K562 (cell line): ENCODE data around the gene NFATC3. TPM values are rescaled to one million over a fixed set of nuclear protein-coding genes. Genes with fewer than 3 reads are reported as not detected.
A peak's percentile ranks its signal among the peaks of the same experiment; 100 is the strongest.

Experiments
- AFF4 ChIP-seq: sonication (generic); formaldehyde crosslinking; IDR thresholded peaks from 2 replicates; pipeline ENCODE4 v1.8.0; 2023; ENCODE audit warnings: mild to moderate bottlenecking, missing genetic modification reagents
- ASH1L ChIP-seq: fragments of 450-650 bp; IDR thresholded peaks from 2 replicates; pipeline ENCODE4 v1.6.1; 2018; ENCODE audit warnings: borderline replicate concordance, mild to moderate bottlenecking, low read depth; ENCODE audit not compliant: partially characterized antibody
- CBX5 ChIP-seq: IDR thresholded peaks from 2 replicates; pipeline ENCODE4 v1.6.1; 2014; ENCODE audit warnings: low read depth, borderline replicate concordance
- CREBBP ChIP-seq: IDR thresholded peaks from one replicate; pipeline ENCODE4 v1.6.1; 2012; ENCODE audit warnings: low read depth, mild to moderate bottlenecking, control low read depth, inconsistent platforms, low read length
- E2F6 ChIP-seq, 2 experiments: IDR thresholded peaks; 2 replicates each; pipeline ENCODE4 v1.6.1; 2011; ENCODE audit warnings: borderline replicate concordance in 1 of 2, control low read depth in 1 of 2, low read depth in 1 of 2, low read length in 1 of 2, mild to moderate bottlenecking in 1 of 2, mixed read lengths in 1 of 2, moderate library complexity in 1 of 2; ENCODE audit not compliant: insufficient read depth in 1 of 2, insufficient read length in 1 of 2, poor library complexity in 1 of 2, severe bottlenecking in 1 of 2; ENCODE audit errors: extremely low read depth in 1 of 2
- FIP1L1 ChIP-seq: fragments of 200-400 bp; formaldehyde crosslinking; IDR thresholded peaks from 2 replicates; pipeline ENCODE4 v1.6.1; 2018; ENCODE audit warnings: mild to moderate bottlenecking, low read depth, low read length; ENCODE audit not compliant: poor library complexity, severe bottlenecking
- FOSL1 ChIP-seq: fragments of 200-800 bp; sonication (Bioruptor generic); conservative IDR thresholded peaks from 2 replicates; pipeline ENCODE4 v1.6.1; 2016; ENCODE audit warnings: missing genetic modification characterization, missing compliant biosample characterization
- KDM2B ChIP-seq: fragments of 250-450 bp; sonication (Bioruptor Pico); IDR thresholded peaks from 2 replicates; pipeline ENCODE4 v1.8.0; 2021; ENCODE audit warnings: mild to moderate bottlenecking, moderate library complexity
- KDM4B ChIP-seq, 2 experiments: fragments of 450-650 bp in 1 of 2; sonication (generic) in 1 of 2; IDR thresholded peaks; 2 replicates each; pipeline ENCODE4 v1.6.1; 2016 to 2017; ENCODE audit warnings: borderline replicate concordance in 2 of 2, antibody characterized with exemption in 1 of 2, low read depth in 1 of 2, mild to moderate bottlenecking in 1 of 2
- KLF16 ChIP-seq: IDR thresholded peaks from 2 replicates; pipeline ENCODE4 v1.6.1; 2016; ENCODE audit warnings: antibody characterized with exemption
- NCOA6 ChIP-seq: fragments of 450-650 bp; IDR thresholded peaks from 2 replicates; pipeline ENCODE4 v1.6.1; 2017; ENCODE audit warnings: mild to moderate bottlenecking
- NFATC3 ChIP-seq: fragments of 450-650 bp; IDR thresholded peaks from 2 replicates; pipeline ENCODE4 v1.6.1; 2017; ENCODE audit warnings: mild to moderate bottlenecking
- NFIX ChIP-seq: fragments of 250-450 bp; sonication (Bioruptor Pico); IDR thresholded peaks from 2 replicates; pipeline ENCODE4 v1.4.0; 2020; ENCODE audit warnings: low read depth, mild to moderate bottlenecking, moderate library complexity
- PTRF ChIP-seq: fragments of 450-650 bp; IDR thresholded peaks from 2 replicates; pipeline ENCODE4 v1.6.1; 2016; ENCODE audit warnings: mild to moderate bottlenecking, missing genetic modification characterization, missing compliant biosample characterization
- YY1 ChIP-seq, 3 experiments: IDR thresholded peaks; 2 replicates each; pipeline ENCODE4 v1.6.1; 2011; ENCODE audit warnings: low read length in 2 of 3, mild to moderate bottlenecking in 2 of 3, moderate library complexity in 2 of 3, borderline replicate concordance in 1 of 3, control low read depth in 1 of 3, low read depth in 1 of 3; ENCODE audit not compliant: insufficient read depth in 3 of 3, insufficient replicate concordance in 2 of 3, control insufficient read depth in 1 of 3, insufficient read length in 1 of 3; ENCODE audit errors: extremely low read depth in 1 of 3
- ZNF436 ChIP-seq: fragments of 250-450, 450-650 bp; sonication (Bioruptor Pico); formaldehyde crosslinking; IDR thresholded peaks from 2 replicates; pipeline ENCODE4 v1.7.0; 2020; ENCODE audit warnings: mild to moderate bottlenecking
- polyA plus RNA-seq, 8 experiments: library from polyadenylated mRNA; depleted of rRNA in 4 of 8; stranded (reverse) in 5 of 8; unstranded in 3 of 8; fragments of >200 nt; fragmentation: Nextera tagmentation in 2 of 8; fragmentation: Illumina TruSeq in 1 of 8; extraction: Ambion mirVana in 2 of 8; extraction: Trizol in 1 of 8; gene quantifications; 2 replicates each; pipeline versions ENCODE4 v1.2.1 to v1.2.3, GENCODE V29; 2011 to 2014; ENCODE audit warnings: inconsistent platforms in 1 of 8, missing spikeins in 1 of 8
- total RNA-seq, 7 experiments: library from RNA; depleted of rRNA in 6 of 7; stranded (reverse); fragments of >200 nt in 6 of 7; fragmentation: Illumina TruSeq in 2 of 7; extraction: Trizol in 2 of 7; gene quantifications; 2 replicates each; pipeline versions ENCODE4 v1.2.1 to v1.2.3, GENCODE V29; 2011 to 2021; ENCODE audit warnings: low replicate concordance in 1 of 7
- TF ChIP-seq, protein P1 (sequence below): fragments of 250-450 bp; sonication (Bioruptor Pico); IDR thresholded peaks from 2 replicates; pipeline ENCODE4 v1.5.0; 2020; ENCODE audit warnings: mild to moderate bottlenecking, borderline replicate concordance

NFATC3 gene
- total and polyA plus RNA-seq, 9 of the 15 experiments (the other 6 are each of a cell fraction or from before 2014, with no cell fraction given), result 15.7 to 98.4 (median 59.4) TPM

DNA sequence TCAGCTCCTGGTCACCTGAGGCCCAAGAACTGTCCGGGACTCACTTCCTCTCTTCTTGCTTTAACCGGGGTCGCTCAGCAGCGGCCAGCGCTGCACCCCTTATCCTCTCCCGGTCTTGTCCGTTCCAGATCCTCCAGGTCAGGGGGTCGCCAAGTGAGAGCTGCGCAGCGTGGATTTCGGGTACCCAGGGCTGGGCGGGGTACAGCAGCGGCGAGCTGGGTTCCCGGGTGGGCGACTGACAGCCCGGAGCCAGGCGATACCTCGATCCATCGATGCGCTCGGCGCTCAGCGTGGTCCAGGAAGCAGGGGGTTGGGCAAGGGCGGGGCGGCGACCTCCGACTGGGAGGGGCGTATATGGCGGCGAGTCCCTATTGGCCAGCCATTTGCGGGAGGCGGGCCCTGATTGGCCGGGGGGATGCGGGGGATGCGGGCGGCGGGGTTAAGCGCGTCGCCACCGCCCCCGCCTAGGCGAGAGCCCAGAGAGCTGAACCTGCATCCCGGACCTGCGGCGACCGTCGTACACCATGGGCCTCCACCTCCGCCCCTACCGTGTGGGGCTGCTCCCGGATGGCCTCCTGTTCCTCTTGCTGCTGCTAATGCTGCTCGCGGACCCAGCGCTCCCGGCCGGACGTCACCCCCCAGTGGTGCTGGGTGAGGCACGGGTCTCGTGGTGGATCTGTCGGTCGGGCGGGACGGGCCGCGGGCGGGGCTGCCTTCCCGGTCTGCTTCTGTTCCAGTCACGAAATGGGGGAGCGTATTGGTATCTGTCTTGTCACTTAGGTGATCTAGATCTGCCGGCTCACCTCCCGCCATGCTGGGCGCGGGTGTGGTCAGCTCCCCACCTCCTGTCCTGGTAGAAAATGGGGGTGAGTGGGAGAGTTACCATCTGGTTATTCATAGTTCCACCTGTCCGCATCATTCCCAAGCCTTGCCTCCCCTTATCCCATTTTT is 160.0 kb downstream of the NFATC3 start, which contains the start of gene PLA2G15 (continued):
- no peak for TF ChIP-seq AFF4 (CRISPR knock-in tag)
- TF ChIP-seq ASH1L, result peak; percentile 81
- peak in 1 of 2 experiments; percentile 35 for TF ChIP-seq E2F6 (IDR thresholded peaks at IDR 0.05; ENCODE audit: borderline replicate concordance in 1 of 2, extremely low read depth in 1 of 2, insufficient read depth in 1 of 2, insufficient read length in 1 of 2, low read depth in 1 of 2, low read length in 1 of 2, poor library complexity in 1 of 2, severe bottlenecking in 1 of 2)
- peak; percentile 85 for TF ChIP-seq KLF16
- no peak for TF ChIP-seq CBX5
- TF ChIP-seq CREBBP, result no peak
- TF ChIP-seq NFIX, result no peak
- peak in 1 of 2 experiments; percentile 56; a peak in 1 of 4 replicates for TF ChIP-seq KDM4B (IDR thresholded peaks at IDR 0.05; ENCODE audit: borderline replicate concordance in 2 of 2, low read depth in 1 of 2)
- TF ChIP-seq FIP1L1, result peak; percentile 39
- no peak for TF ChIP-seq NFATC3
- peak; percentile 37; the same call in 1 of the 2 replicates for TF ChIP-seq NCOA6
- peak in 2 of 3 experiments; percentile 40 to 44 for TF ChIP-seq YY1 (IDR thresholded peaks at IDR 0.05; ENCODE audit: borderline replicate concordance in 1 of 3, control insufficient read depth in 1 of 3, extremely low read depth in 1 of 3, insufficient read depth in 3 of 3, insufficient read length in 1 of 3, insufficient replicate concordance in 2 of 3, low read depth in 1 of 3, low read length in 2 of 3)
- no peak for TF ChIP-seq FOSL1 (tag)
- TF ChIP-seq PTRF (tag), result no peak
- TF ChIP-seq, protein P1, sequence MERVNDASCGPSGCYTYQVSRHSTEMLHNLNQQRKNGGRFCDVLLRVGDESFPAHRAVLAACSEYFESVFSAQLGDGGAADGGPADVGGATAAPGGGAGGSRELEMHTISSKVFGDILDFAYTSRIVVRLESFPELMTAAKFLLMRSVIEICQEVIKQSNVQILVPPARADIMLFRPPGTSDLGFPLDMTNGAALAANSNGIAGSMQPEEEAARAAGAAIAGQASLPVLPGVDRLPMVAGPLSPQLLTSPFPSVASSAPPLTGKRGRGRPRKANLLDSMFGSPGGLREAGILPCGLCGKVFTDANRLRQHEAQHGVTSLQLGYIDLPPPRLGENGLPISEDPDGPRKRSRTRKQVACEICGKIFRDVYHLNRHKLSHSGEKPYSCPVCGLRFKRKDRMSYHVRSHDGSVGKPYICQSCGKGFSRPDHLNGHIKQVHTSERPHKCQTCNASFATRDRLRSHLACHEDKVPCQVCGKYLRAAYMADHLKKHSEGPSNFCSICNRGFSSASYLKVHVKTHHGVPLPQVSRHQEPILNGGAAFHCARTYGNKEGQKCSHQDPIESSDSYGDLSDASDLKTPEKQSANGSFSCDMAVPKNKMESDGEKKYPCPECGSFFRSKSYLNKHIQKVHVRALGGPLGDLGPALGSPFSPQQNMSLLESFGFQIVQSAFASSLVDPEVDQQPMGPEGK, result no peak
- TF ChIP-seq KDM2B (CRISPR knock-in tag), result no peak
- TF ChIP-seq ZNF436, result no peak
